NCI-H128 (cell line): Measurements from ENCODE around the gene PDGFRA.

Experiments
- DNase-seq: peaks from one replicate; lab custom pipeline; 2025; ENCODE audit not compliant: unreplicated experiment; lab: John Stamatoyannopoulos, UW

The PDGFRA gene

DNA sequence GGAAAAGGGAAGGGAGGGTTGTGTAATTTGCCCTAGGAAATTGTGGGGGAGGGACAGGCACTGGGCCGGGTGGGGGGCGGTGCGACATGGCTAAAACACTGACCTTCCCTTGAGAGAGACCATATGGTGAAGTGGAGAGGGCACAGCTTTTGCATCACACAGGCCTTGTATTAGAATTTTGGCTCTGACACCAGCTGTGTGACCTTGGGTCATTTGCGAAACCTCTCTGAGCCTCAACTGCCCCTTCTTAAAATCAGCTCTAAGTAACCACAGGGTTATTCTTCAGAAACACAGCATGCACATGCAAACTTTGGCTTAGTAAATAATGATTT, 25.8 kb downstream of the PDGFRA start:
- DNase-seq, result no peak

GRCh38 chr4:54255881-54256280, 26.8 kb downstream of the PDGFRA start:
- DNase-seq, result no peak

- DNase-seq, result no peak
These were observed 27.7 kb downstream of the PDGFRA start for GRCh38 chr4:54256491-54257486.

GRCh38 chr4:54265366-54265765, 36.3 kb downstream of the PDGFRA start:
- no peak for DNase-seq

GRCh38 chr4:54268151-54268550, 39.1 kb downstream of the PDGFRA start:
- no peak for DNase-seq

- no peak for DNase-seq
These were observed 42.4 kb downstream of the PDGFRA start for GRCh38 chr4:54271464-54271863.

GRCh38 chr4:54272051-54272450, 43.0 kb downstream of the PDGFRA start:
- DNase-seq, result no peak

DNA sequence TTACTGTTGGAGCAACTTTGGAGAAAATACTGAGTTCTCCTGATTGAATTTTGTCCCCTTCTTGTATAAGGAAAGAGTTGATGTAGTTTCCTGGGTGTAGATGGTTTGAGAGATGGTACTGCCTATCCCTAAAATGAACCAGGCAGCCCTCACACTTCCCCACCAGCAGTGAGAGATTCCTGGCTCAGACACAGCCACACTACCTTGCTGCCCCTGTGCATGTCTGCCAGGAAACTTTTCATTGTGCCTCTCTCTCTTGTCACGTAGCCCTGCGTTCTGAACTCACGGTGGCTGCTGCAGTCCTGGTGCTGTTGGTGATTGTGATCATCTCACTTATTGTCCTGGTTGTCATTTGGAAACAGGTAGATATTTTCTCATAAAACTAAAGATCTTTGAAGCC, 45.2 kb downstream of the PDGFRA start:
- no peak for DNase-seq

- DNase-seq, result no peak
These were observed 45.9 kb downstream of the PDGFRA start for GRCh38 chr4:54274795-54275665.

DNA sequence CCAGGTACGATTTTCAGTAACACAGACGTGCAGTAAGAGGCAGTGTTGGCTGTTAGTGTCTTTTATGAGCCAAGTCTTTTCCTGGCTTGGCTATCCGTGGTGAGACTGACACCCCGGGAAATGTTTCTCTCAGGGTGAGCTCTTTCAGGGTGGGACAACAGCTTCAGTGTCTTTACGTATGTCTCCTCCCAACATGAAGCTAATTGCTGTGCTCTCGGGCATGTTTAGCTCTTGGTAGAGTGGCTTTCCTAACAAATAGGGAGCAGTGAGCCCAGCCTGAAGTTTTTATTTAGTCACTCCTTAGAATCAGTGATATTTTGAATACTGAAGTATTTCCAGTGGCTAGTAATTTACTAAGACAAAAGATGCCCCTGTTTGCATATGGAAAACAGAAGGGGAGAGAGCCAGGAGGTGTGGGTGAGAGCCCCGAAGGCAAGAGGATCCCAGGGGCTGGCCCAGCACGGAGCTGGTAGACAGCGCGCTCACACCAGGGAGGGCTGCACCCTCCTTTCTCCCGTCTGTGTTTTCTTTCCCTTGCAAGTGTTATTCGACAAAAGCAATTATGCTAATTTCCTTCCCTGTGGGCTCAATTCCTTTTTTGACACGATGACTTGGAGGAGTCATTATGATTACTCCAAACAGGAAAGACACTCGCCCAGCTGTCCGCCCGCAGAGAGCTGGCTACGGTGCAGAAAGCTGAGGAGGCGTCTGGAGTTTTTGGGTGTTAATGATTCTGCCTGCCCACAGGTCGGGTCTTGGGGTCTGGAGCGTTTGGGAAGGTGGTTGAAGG, 47.7 kb downstream of the PDGFRA start:
- DNase-seq, result no peak

GRCh38 chr4:54277691-54278090, 48.6 kb downstream of the PDGFRA start:
- no peak for DNase-seq

DNA sequence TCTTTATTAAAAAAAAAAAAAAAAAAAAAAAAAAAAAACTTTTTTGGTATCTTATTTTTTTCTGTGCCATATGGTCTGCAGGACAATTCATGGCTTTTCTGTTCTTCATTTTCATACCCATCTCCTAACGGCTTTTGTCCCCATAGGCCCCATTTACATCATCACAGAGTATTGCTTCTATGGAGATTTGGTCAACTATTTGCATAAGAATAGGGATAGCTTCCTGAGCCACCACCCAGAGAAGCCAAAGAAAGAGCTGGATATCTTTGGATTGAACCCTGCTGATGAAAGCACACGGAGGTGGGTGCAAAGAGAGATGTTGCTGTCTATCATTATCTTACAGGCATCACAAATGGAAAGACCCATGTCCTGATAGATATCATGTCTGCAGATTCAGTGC, 49.1 kb downstream of the PDGFRA start:
- DNase-seq, result no peak

DNA sequence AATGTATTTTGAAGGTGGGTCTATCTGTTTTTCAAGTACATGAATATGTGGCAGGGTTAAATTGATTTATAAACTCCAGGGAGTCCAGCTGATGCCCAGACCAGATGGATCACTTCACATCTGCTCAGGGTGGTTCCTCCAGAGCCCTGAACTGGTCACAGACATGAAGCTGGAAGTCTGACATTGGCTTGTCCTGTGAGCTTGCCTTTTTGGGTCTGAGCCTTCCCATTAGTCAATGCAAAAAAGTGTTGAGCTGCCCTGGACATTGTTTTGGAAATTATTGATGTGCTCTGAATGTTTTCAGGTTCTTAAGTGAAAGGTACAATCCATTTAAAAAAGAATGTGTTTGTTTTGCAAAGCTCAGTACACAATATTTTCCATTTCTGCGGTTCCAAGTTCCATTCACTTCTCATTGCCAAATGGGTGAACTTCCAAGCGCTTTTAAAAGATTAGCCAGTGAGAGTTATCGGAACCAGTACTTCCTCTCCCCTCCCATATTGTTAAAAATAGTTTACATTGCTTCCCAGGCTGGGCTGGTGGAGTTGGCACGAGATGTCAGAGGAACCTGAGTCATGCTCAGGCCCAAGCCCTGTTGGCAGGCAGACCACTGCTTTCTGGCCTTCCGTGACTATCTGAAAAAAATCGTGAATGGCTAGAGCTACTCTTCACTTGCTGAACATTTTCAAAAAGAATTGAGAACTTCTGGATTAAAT, 52.1 kb downstream of the PDGFRA start:
- no peak for DNase-seq

- DNase-seq, result no peak
These were observed 53.7 kb downstream of the PDGFRA start for GRCh38 chr4:54282837-54283236.

- DNase-seq, result no peak
These were observed 60.2 kb downstream of the PDGFRA start for GRCh38 chr4:54289316-54289715.

DNA sequence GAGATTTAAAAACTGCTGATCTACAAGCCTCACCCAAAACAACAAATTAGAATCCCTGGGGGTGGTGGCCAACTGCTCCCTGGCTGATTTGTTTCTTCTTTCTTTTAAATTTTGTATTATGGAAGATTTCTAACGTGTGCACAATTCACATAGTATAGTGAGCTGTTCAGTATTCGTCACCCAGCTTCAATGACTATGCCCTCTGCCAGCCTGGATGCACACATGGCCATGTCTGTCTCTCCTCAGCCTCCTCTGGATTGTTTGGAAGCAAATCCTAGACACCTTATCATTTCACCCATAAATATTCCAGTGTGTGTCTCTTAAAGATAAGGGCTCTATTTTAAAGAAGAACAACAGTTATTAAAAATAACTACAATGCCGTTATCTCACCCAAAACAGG, 61.9 kb downstream of the PDGFRA start:
- DNase-seq, result no peak

GRCh38 chr4:54296548-54297203, 67.6 kb downstream of the PDGFRA start:
- no peak for DNase-seq

DNA sequence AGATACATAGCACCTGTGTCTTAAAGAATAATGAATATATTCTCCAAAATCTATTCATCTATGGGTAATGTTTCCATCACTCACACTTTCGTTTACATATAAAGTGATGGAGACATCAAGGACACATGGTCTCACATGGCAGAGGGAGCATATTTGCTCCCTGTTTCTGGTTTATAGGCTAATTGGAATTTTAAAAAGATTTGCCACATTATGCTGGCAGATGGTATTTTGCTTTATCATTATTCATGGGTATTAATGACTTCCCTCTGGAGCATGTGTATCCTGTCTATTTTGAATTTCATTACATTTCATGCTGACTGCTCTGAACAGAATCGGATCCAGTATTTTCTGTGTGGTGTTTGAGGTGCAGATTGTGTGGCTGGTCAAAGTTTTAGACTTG, 79.0 kb downstream of the PDGFRA start:
- DNase-seq, result no peak

DNA sequence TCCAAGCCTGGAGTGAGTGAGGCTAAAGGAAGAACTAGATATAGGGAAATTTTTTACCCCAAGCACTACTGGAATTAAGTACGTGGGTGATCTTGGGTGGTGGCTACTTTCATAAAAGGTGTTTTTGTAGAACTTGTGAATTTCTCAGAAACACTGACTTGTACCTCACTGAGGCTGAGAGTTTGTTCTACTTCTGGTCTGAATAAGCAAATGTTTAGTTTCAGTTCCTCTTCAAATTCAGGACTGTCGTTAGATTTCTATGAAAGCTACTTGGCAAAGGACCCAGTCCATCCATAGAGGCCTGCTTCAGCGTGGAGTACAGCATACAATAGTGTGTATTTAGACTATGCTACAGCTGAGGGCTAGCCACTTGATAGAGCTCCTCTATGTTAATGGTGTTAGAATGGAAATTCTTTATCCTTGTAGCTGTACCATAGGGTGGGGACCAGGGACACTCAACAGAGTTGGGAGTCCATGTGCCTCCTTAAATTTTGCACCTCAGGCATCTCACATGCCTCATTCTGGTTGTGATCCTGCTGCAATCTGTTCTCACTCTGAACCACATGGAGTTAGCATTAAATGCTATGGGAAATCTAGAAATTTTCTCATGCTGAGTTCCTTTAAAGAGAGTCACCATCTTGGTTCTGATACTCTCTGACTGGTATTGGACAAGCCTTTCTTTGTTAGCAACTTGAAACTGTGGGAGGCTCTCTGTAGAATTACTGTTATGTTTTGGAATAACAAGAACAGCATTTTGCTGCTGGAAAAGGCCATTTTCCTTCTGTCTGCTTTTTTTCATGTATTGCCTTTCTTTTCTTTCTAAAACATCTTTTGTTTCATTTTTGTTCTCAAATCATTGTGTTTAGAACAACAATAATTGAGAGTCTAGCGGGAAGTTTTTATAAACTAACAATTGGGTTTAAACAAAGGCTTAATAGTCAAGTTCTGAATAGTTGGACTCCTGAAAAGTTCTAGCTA, 86.8 kb downstream of the PDGFRA start:
- no peak for DNase-seq
